GM23338 (cell line): ENCODE measurements around the gene TAGLN2. TPM values are rescaled to one million over a fixed set of nuclear protein-coding genes. Genes with fewer than 3 reads are reported as not detected.
A peak's percentile ranks its signal among the peaks of the same experiment; 100 is the strongest.

Experiments used
- ATAC-seq: fragments of 200-7000 bp; cut with Tn5 transposase; 3 replicates; pipeline ENCODE4 v1.9.1; 2020
- DNase-seq: peaks from one replicate; pipeline ENCODE4 v3.0.0-alpha.2; 2015; ENCODE audit warnings: low spot score
- H2AFZ ChIP-seq: fragments of 200-600 bp; sonication (generic); 2 replicates; pipeline ENCODE4 v1.8.0; 2016; ENCODE audit warnings: antibody characterized with exemption, mild to moderate bottlenecking, moderate library complexity
- H3F3A ChIP-seq: fragments of 200-600 bp; sonication (generic); replicated peaks from 2 replicates; pipeline ENCODE4 v1.8.0; 2017; ENCODE audit warnings: antibody characterized with exemption, mixed run types, low read depth
- H3K27ac ChIP-seq: fragments of 200-600 bp; sonication (generic); 2 replicates; pipeline ENCODE4 v1.6.1; 2016; ENCODE audit warnings: low read depth
- H3K27me3 ChIP-seq: fragments of 200-600 bp; sonication (generic); 2 replicates; pipeline ENCODE4 v1.8.0; 2016; ENCODE audit warnings: mild to moderate bottlenecking, mixed run types, moderate library complexity; ENCODE audit not compliant: insufficient read depth
- H3K36me3 ChIP-seq: fragments of 200-600 bp; sonication (generic); 2 replicates; pipeline ENCODE4 v1.8.0; 2016; ENCODE audit warnings: mild to moderate bottlenecking; ENCODE audit not compliant: insufficient read depth
- H3K4me1 ChIP-seq: fragments of 200-600 bp; sonication (generic); 2 replicates; pipeline ENCODE4 v1.8.0; 2016; ENCODE audit warnings: mild to moderate bottlenecking, moderate library complexity; ENCODE audit not compliant: insufficient read depth
- H3K4me2 ChIP-seq: fragments of 200-600 bp; sonication (generic); 2 replicates; pipeline ENCODE4 v1.7.1; 2017; ENCODE audit warnings: mixed run types
- H3K4me3 ChIP-seq: fragments of 200-600 bp; sonication (generic); 2 replicates; pipeline ENCODE4 v1.6.1; 2016; ENCODE audit warnings: mixed run types
- H3K79me2 ChIP-seq: fragments of 200-600 bp; sonication (generic); replicated peaks from 2 replicates; pipeline ENCODE4 v1.8.0; 2017; ENCODE audit warnings: mild to moderate bottlenecking; ENCODE audit not compliant: insufficient read depth
- H3K9me2 ChIP-seq: fragments of 200-600 bp; sonication (generic); 2 replicates; pipeline ENCODE4 v1.8.0; 2017; ENCODE audit not compliant: insufficient read depth
- H4K20me1 ChIP-seq: fragments of 200-600 bp; sonication (generic); replicated peaks from 2 replicates; pipeline ENCODE4 v1.8.0; 2017; ENCODE audit warnings: mild to moderate bottlenecking; ENCODE audit not compliant: insufficient read depth
- H3K27ac Mint-ChIP-seq: 2 replicates; pipeline ENCODE4 v1.8.0; 2020; ENCODE audit warnings: inconsistent platforms, mild to moderate bottlenecking, moderate library complexity, mixed read lengths
- H3K27me3 Mint-ChIP-seq: 3 replicates; pipeline ENCODE4 v1.8.0; 2022; ENCODE audit warnings: low read depth, mild to moderate bottlenecking, moderate library complexity, mixed read lengths, inconsistent platforms; ENCODE audit not compliant: insufficient read depth, poor library complexity
- H3K36me3 Mint-ChIP-seq: 3 replicates; pipeline ENCODE4 v1.8.0; 2021; ENCODE audit warnings: low read depth, mild to moderate bottlenecking, inconsistent platforms, moderate library complexity, mixed read lengths
- H3K4me1 Mint-ChIP-seq: 3 replicates; pipeline ENCODE4 v1.8.0; 2020; ENCODE audit warnings: mild to moderate bottlenecking, inconsistent platforms, mixed read lengths
- H3K4me3 Mint-ChIP-seq: 3 replicates; pipeline ENCODE4 v1.8.0; 2021; ENCODE audit warnings: moderate library complexity, mild to moderate bottlenecking, inconsistent platforms, mixed read lengths
- H3K9me3 Mint-ChIP-seq: 3 replicates; pipeline ENCODE4 v1.8.0; 2020; ENCODE audit warnings: moderate library complexity, mild to moderate bottlenecking, inconsistent platforms, mixed read lengths
- CREB1 ChIP-seq: fragments of 250-450 bp; sonication (Bioruptor Pico); IDR thresholded peaks from 2 replicates; pipeline ENCODE4 v1.5.0; 2020; ENCODE audit warnings: low read depth, mild to moderate bottlenecking, moderate library complexity
- ETS1 ChIP-seq: IDR thresholded peaks from 2 replicates; pipeline ENCODE4 v1.6.1; 2016; ENCODE audit warnings: antibody characterized with exemption
- EZH2 ChIP-seq: fragments of 200-600 bp; sonication (generic); IDR thresholded peaks from one replicate; pipeline ENCODE4 v1.8.0; 2017; ENCODE audit warnings: antibody characterized with exemption, mild to moderate bottlenecking, low read depth; ENCODE audit not compliant: unreplicated experiment
- POLR2AphosphoS5 ChIP-seq: IDR thresholded peaks from 2 replicates; pipeline ENCODE4 v1.6.1; 2016; ENCODE audit warnings: antibody characterized with exemption, low read depth
- STAT1 ChIP-seq: IDR thresholded peaks from one replicate; pipeline ENCODE4 v1.6.1; 2016; ENCODE audit warnings: antibody characterized with exemption; ENCODE audit not compliant: unreplicated experiment
- ZNF462 ChIP-seq: fragments of 250-450 bp; sonication (Bioruptor Pico); IDR thresholded peaks from 2 replicates; pipeline ENCODE4 v1.5.0; 2020; ENCODE audit warnings: mild to moderate bottlenecking, moderate library complexity
- polyA plus RNA-seq: library from polyadenylated mRNA; unstranded; fragments of >200 nt; fragmentation: Nextera tagmentation; extraction: Ambion mirVana; gene quantifications from 2 replicates; pipeline ENCODE4 v1.2.1, GENCODE V29; 2016
- total RNA-seq: library from RNA; depleted of rRNA; stranded (reverse); fragments of >200 nt; shearing (Covaris generic); gene quantifications from 2 replicates; pipeline ENCODE4 v1.2.3, GENCODE V29; 2014

The TAGLN2 gene
- total and polyA plus RNA-seq, 2 experiments from 2014 or later = 58.2 to 60.1 TPM

GRCh38 chr1:159946242-159947187 is 21.2 kb upstream of the TAGLN2 start:
- H3K36me3 ChIP-seq = no peaks in the 10 kb centered on the region
- no peaks in the 10 kb centered on the region for H3K27me3 ChIP-seq
- H3F3A ChIP-seq = no peaks in the 10 kb centered on the region
- H3K4me2 ChIP-seq = peak overlapping the region; percentile 81
- no peak for DNase-seq
- no peaks in the 10 kb centered on the region for H4K20me1 ChIP-seq
- peak overlapping the region; percentile 89 for H2AFZ ChIP-seq
- Mint-ChIP-seq H3K36me3 (peaks cover 9% of the 10 kb centered on the region; the same call in 2 of the 3 replicates), H3K4me1 (peaks cover 37% of the 10 kb centered on the region), H3K9me3 (no peaks in the 10 kb centered on the region), H3K27ac (peak overlapping the region; percentile 75; the same call in 1 of the 2 replicates), H3K4me3 (peak overlapping the region; percentile 87), H3K27me3 (peaks cover 11% of the 10 kb centered on the region)
- TF ChIP-seq STAT1 = no peak
- no peak for TF ChIP-seq EZH2
- TF ChIP-seq POLR2AphosphoS5 = no peak
- TF ChIP-seq CREB1 (CRISPR knock-in tag) = no peak
- H3K4me3 ChIP-seq = peak overlapping the region; percentile 66
- peaks cover 18% of the 10 kb centered on the region for H3K4me1 ChIP-seq
- peaks cover 11% of the 10 kb centered on the region for H3K9me2 ChIP-seq
- H3K79me2 ChIP-seq = peaks cover 17% of the 10 kb centered on the region; the same call in 1 of the 2 replicates
- peak overlapping the region; percentile 91; the same call in 1 of the 2 replicates for H3K27ac ChIP-seq
- no peak for ATAC-seq

- peak; percentile 97 for DNase-seq
- Histone ChIP-seq H3K9me2 (peaks cover 11% of the 10 kb centered on the region), H3K79me2 (peaks cover 17% of the 10 kb centered on the region; the same call in 1 of the 2 replicates), H3F3A (no peaks in the 10 kb centered on the region), H3K27me3 (no peaks in the 10 kb centered on the region), H4K20me1 (no peaks in the 10 kb centered on the region), H3K27ac (peak within 1 kb of the TSS; percentile 91; the same call in 1 of the 2 replicates), H2AFZ (peak within 1 kb of the TSS; percentile 89), H3K4me3 (peak within 1 kb of the TSS; percentile 66), H3K36me3 (no peaks in the 10 kb centered on the region), H3K4me2 (peak within 1 kb of the TSS; percentile 81), H3K4me1 (peaks cover 18% of the 10 kb centered on the region)
- H3K27me3 Mint-ChIP-seq = peaks cover 13% of the 10 kb centered on the region
- peak within 1 kb of the TSS; percentile 87 for H3K4me3 Mint-ChIP-seq
- peaks cover 13% of the 10 kb centered on the region for H3K36me3 Mint-ChIP-seq
- H3K4me1 Mint-ChIP-seq = peaks cover 42% of the 10 kb centered on the region
- no peaks in the 10 kb centered on the region for H3K9me3 Mint-ChIP-seq
- ATAC-seq = peak; percentile 86
- peak within 1 kb of the TSS; percentile 88 for H3K27ac Mint-ChIP-seq
- TF ChIP-seq CREB1 (CRISPR knock-in tag) (peak; percentile 37; the same call in 1 of the 2 replicates), POLR2AphosphoS5 (peak; percentile 73), ETS1 (peak; percentile 77), ZNF462 (peak; percentile 31; the same call in 1 of the 2 replicates)
Measured at GRCh38 chr1:159945483-159946241, 20.4 kb upstream of the TAGLN2 start, which contains the start of gene IGSF9. TSS of gene IGSF9 (minus strand) at chr1:159945613. CDS start at chr1:159943454, 2,159 bp downstream.
